Cardiac ventricle fibroblast (primary cell): ENCODE measurements around the gene F2RL3. TPM values are rescaled to one million over a fixed set of nuclear protein-coding genes. Genes with fewer than 3 reads are reported as not detected.

Source experiments
- total RNA-seq: library from RNA; depleted of rRNA; stranded (reverse); fragments of >200 nt; gene quantifications from 2 replicates; pipeline ENCODE4 v1.2.3, GENCODE V29; 2015

Gene F2RL3
- total RNA-seq: 0.69 and 0.88 TPM in 2 replicates

DNA sequence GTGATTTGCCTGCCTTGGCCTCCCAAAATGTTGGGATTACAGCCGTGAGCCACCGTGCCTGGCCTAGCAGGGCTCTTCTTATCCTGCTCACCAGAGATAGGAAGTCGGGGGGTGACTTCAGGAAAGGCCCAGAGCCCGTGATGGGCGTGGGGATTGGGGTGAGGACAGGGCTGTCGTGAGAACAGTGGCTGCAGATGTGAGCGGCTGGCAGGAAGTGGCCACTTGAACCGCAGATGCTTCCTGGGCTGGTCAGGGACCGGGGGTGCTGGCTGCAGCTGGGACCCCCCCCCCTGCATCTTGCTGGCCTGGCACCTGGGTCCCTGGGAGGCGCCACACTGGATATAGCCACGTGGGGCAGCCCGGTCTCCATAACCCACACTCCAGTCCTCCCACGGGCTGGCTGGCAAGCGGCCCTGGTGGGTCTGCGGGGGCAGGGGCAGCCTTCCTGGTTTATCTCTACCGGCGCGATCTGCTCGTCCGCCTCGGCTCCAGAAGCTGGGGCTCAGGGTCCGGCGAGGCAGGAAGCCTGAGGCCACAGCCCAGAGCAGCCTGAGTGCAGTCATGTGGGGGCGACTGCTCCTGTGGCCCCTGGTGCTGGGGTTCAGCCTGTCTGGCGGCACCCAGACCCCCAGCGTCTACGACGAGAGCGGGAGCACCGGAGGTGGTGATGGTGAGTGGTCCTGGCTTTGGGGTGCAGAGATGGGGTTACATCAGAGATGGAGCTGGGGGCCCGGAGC is at the start of gene F2RL3:
F2RL3 (plus strand) TSS at position 371 of the 737 bp plus-strand sequence; CDS start at position 562, 191 bp downstream.

Other genes with a start within 250 kb of the F2RL3 start
- 96.5 and 112 TPM in 2 replicates for gene SMIM7, start 228.9 kb upstream of the F2RL3 start, total RNA-seq
- 1.3 and 3.6 TPM in 2 replicates for gene TMEM38A, start 227.9 kb upstream of the F2RL3 start, total RNA-seq
- gene NWD1, start 169.2 kb upstream of the F2RL3 start, total RNA-seq: not detected in 2 replicates
- gene SIN3B, start 59.6 kb upstream of the F2RL3 start, total RNA-seq: 18.6 and 31.4 TPM in 2 replicates
- 0.49 and 2.1 TPM in 2 replicates for gene CPAMD8, start 137.8 kb downstream of the F2RL3 start, total RNA-seq
- gene HAUS8, start 186.5 kb downstream of the F2RL3 start, total RNA-seq: 1.9 and 3.9 TPM in 2 replicates
- gene MYO9B, start 186.8 kb downstream of the F2RL3 start, total RNA-seq: 38.1 and 41.2 TPM in 2 replicates